Measurements from ENCODE around the gene AKR1C2.
"Not testable (repeated sequence)": the region's sequence is repeated elsewhere in the genome, so short reads cannot be mapped to it uniquely, and the experiment has no call there.

The AKR1C2 gene

GRCh38 chr10:5018671-5019277, 15.1 kb upstream of the AKR1C2 start:
- peak; percentile 81 to 86 for DNase-seq (ENCODE audit: low read depth in 2 of 2)
- not testable (repeated sequence) for H3K4me3 ChIP-seq (replicated peaks in 1 of 2; ENCODE audit: low read depth in 2 of 2, low read length in 2 of 2)
- peak; percentile 29 for TF ChIP-seq CTCF (IDR thresholded peaks at IDR 0.05; ENCODE audit: low read depth, low read length)

GRCh38 chr10:5018134-5018533, 14.5 kb upstream of the AKR1C2 start:
- no peak overlapping the region for H3K4me3 ChIP-seq (replicated peaks in 1 of 2; ENCODE audit: low read depth in 2 of 2, low read length in 2 of 2)
- peak in 1 of 2 donors; percentile 59 for DNase-seq (ENCODE audit: low read depth in 2 of 2)
- no peak for TF ChIP-seq CTCF (IDR thresholded peaks at IDR 0.05; ENCODE audit: low read depth, low read length)

GRCh38 chr10:5014936-5015335, 11.3 kb upstream of the AKR1C2 start:
- H3K4me3 ChIP-seq (replicated peaks in 1 of 2; ENCODE audit: low read depth in 2 of 2, low read length in 2 of 2): no peak overlapping the region
- peak; percentile 43 to 49 for DNase-seq (ENCODE audit: low read depth in 2 of 2)
- TF ChIP-seq CTCF (IDR thresholded peaks at IDR 0.05; ENCODE audit: low read depth, low read length): peak; percentile 34

- H3K4me3 ChIP-seq (replicated peaks in 1 of 2; ENCODE audit: low read depth in 2 of 2, low read length in 2 of 2); DNase-seq (ENCODE audit: low read depth in 2 of 2): not testable (repeated sequence)
Measured at GRCh38 chr10:5014200-5014910, 10.7 kb upstream of the AKR1C2 start.

GRCh38 chr10:5013385-5013784, 9.7 kb upstream of the AKR1C2 start:
- no peak for TF ChIP-seq CTCF (IDR thresholded peaks at IDR 0.05; ENCODE audit: low read depth, low read length)
- no peak for DNase-seq (ENCODE audit: low read depth in 2 of 2)

GRCh38 chr10:5012595-5012994, 8.9 kb upstream of the AKR1C2 start:
- no peak for DNase-seq (ENCODE audit: low read depth in 2 of 2)
- no peak for TF ChIP-seq CTCF (IDR thresholded peaks at IDR 0.05; ENCODE audit: low read depth, low read length)
- H3K4me3 ChIP-seq (replicated peaks in 1 of 2; ENCODE audit: low read depth in 2 of 2, low read length in 2 of 2): no peak overlapping the region

More at GRCh38 chr10:5013385-5013784, 9.7 kb upstream of the AKR1C2 start:
- no peak overlapping the region for H3K4me3 ChIP-seq (replicated peaks in 1 of 2; ENCODE audit: low read depth in 2 of 2, low read length in 2 of 2)

GRCh38 chr10:5011392-5011791, 7.7 kb upstream of the AKR1C2 start:
- not testable (repeated sequence) for H3K4me3 ChIP-seq (replicated peaks in 1 of 2; ENCODE audit: low read depth in 2 of 2, low read length in 2 of 2)

GRCh38 chr10:5010043-5010442, 6.4 kb upstream of the AKR1C2 start:
- not testable (repeated sequence) for H3K4me3 ChIP-seq (replicated peaks in 1 of 2; ENCODE audit: low read depth in 2 of 2, low read length in 2 of 2); DNase-seq (ENCODE audit: low read depth in 2 of 2)

More at GRCh38 chr10:5011392-5011791, 7.7 kb upstream of the AKR1C2 start:
- DNase-seq (ENCODE audit: low read depth in 2 of 2): not testable (repeated sequence)

- not testable (repeated sequence) for H3K4me3 ChIP-seq (replicated peaks in 1 of 2; ENCODE audit: low read depth in 2 of 2, low read length in 2 of 2)
- DNase-seq (ENCODE audit: low read depth in 2 of 2): peak in 1 of 2 donors; percentile 63
Measured at GRCh38 chr10:5008857-5009548, 5.3 kb upstream of the AKR1C2 start.

GRCh38 chr10:5004501-5004900, 844 bp upstream of the AKR1C2 start:
- DNase-seq (ENCODE audit: low read depth in 2 of 2): not testable (repeated sequence)

GRCh38 chr10:5004030-5004385, 351 bp upstream of the AKR1C2 start:
- not testable (repeated sequence) for H3K4me3 ChIP-seq (replicated peaks in 1 of 2; ENCODE audit: low read depth in 2 of 2, low read length in 2 of 2); DNase-seq (ENCODE audit: low read depth in 2 of 2)

More at GRCh38 chr10:5004501-5004900, 844 bp upstream of the AKR1C2 start:
- H3K4me3 ChIP-seq (replicated peaks in 1 of 2; ENCODE audit: low read depth in 2 of 2, low read length in 2 of 2): not testable (repeated sequence)

Data from cardiac fibroblast (primary cell).